ENCODE results near the gene SBF2. TPM values are rescaled to one million over a fixed set of nuclear protein-coding genes. Genes with fewer than 3 reads are reported as not detected.

The SBF2 gene
- total and polyA plus RNA-seq, 2 of the 13 experiments (the other 11 are each of a cell fraction or from before 2014, with no cell fraction given) = 24.0 to 45.8 TPM

GRCh38 chr11:10294290-10294953 is 403 bp upstream of the SBF2 start:
- ATAC-seq (peak; percentile 70), DNase-seq (ENCODE audit: low spot score) (no peak), FAIRE-seq (no peak)
- in situ Hi-C loops (cut with HindIII; ENCODE audit: extremely low pct_ligation_motif_present, low pct_unique_long_range_greater_than_20kb) (no loop called here), intact Hi-C loops (cut with micrococcal nuclease; ENCODE audit: unreplicated experiment) (loop anchor here (1.0 kb wide), 1 partner anchor 10 kb away; no protein-coding TSS in a partner anchor)
- Histone ChIP-seq H3K36me3 (replicated peaks in 1 of 2; ENCODE audit: control insufficient read depth in 1 of 2, insufficient read depth in 2 of 2, low read length in 2 of 2) (peaks cover 0 to 2% of the 10 kb centered on the region in 2 experiments; a peak in 1 of 5 replicates), H3K9ac (ENCODE audit: insufficient read depth, low read depth, low read length) (peak overlapping the region; percentile 79), H3K27me3 (ENCODE audit: control insufficient read depth in 1 of 2, insufficient read depth in 2 of 2, low read length in 2 of 2) (no peaks in the 10 kb centered on the region; a peak in 1 of 5 replicates), H4K20me1 (ENCODE audit: insufficient read depth, low read length) (no peaks in the 10 kb centered on the region), H3K27ac (ENCODE audit: extremely low read length, insufficient read depth, low read length) (peak overlapping the region; percentile 88), H3K79me2 (ENCODE audit: insufficient read depth, low read length) (peaks cover 43% of the 10 kb centered on the region), H3K9me3 (ENCODE audit: low read length) (no peaks in the 10 kb centered on the region), H2AFZ (ENCODE audit: low read length) (peak overlapping the region; percentile 54), H3K4me1 (ENCODE audit: insufficient read depth, low read length) (peaks cover 53% of the 10 kb centered on the region), H3K4me2 (ENCODE audit: low read depth, low read length) (peak overlapping the region; percentile 86), H3K4me3 (replicated peaks in 1 of 3; ENCODE audit: insufficient read depth in 1 of 3, low read depth in 2 of 3, low read length in 3 of 3) (peak overlapping the region; percentile 89 to 96 (median 90))
- ChIA-PET POLR2A (interaction anchor here (1.2 to 12.1 kb wide), 2 partner anchors 10 to 32 kb away, joined by 5 to 221 read pairs; partner anchors contain the start of gene ADM), CTCF (ENCODE audit: low intra/inter-chr PET ratio, low total read pairs) (no interaction called here)
- BruUV-seq (replicated peaks) = TSS peak; percentile 84
- 0% methylated on average over 8 of the region's 45 CpGs for WGBS (ENCODE audit: low lambda C conversion rate)
- TF ChIP-seq GMEB1 (CRISPR knock-in tag; IDR thresholded peaks at IDR 0.05; ENCODE audit: borderline replicate concordance) (no peak), SRY (CRISPR knock-in tag; IDR thresholded peaks at IDR 0.05) (no peak), ZNF451 (CRISPR knock-in tag; IDR thresholded peaks at IDR 0.05) (0 out of 2 replicates have a peak, but pooled peaks have one; percentile 42), POLR2G (IDR thresholded peaks at IDR 0.05; ENCODE audit: low read depth, low read length) (peak; percentile 74), FOXJ3 (CRISPR knock-in tag; IDR thresholded peaks at IDR 0.05; ENCODE audit: borderline replicate concordance) (no peak), THAP9 (CRISPR knock-in tag; IDR thresholded peaks at IDR 0.05; ENCODE audit: borderline replicate concordance) (0 out of 2 replicates have a peak, but pooled peaks have one; percentile 42), CEBPG (CRISPR knock-in tag; IDR thresholded peaks at IDR 0.05) (peak; percentile 77), MYC (CRISPR knock-in tag; IDR thresholded peaks at IDR 0.05; ENCODE audit: borderline replicate concordance) (no peak), ZNF232 (CRISPR knock-in tag; IDR thresholded peaks at IDR 0.05; ENCODE audit: borderline replicate concordance) (no peak), ZNF34 (CRISPR knock-in tag; IDR thresholded peaks at IDR 0.05; ENCODE audit: borderline replicate concordance) (0 out of 2 replicates have a peak, but pooled peaks have one; percentile 62), FOXK1 (CRISPR knock-in tag; IDR thresholded peaks at IDR 0.05; ENCODE audit: borderline replicate concordance, low read depth) (peak; percentile 72; the same call in 1 of the 2 replicates), CCDC6 (CRISPR knock-in tag; IDR thresholded peaks at IDR 0.05) (no peak), KMT2B (CRISPR knock-in tag; IDR thresholded peaks at IDR 0.05) (peak; percentile 12; the same call in 1 of the 2 replicates)
- TF ChIP-seq, protein P1, sequence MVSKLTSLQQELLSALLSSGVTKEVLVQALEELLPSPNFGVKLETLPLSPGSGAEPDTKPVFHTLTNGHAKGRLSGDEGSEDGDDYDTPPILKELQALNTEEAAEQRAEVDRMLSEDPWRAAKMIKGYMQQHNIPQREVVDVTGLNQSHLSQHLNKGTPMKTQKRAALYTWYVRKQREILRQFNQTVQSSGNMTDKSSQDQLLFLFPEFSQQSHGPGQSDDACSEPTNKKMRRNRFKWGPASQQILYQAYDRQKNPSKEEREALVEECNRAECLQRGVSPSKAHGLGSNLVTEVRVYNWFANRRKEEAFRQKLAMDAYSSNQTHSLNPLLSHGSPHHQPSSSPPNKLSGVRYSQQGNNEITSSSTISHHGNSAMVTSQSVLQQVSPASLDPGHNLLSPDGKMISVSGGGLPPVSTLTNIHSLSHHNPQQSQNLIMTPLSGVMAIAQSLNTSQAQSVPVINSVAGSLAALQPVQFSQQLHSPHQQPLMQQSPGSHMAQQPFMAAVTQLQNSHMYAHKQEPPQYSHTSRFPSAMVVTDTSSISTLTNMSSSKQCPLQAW (CRISPR knock-in tag; IDR thresholded peaks at IDR 0.05) = peak; percentile 39; the same call in 1 of the 2 replicates
- TF ChIP-seq, protein P2, sequence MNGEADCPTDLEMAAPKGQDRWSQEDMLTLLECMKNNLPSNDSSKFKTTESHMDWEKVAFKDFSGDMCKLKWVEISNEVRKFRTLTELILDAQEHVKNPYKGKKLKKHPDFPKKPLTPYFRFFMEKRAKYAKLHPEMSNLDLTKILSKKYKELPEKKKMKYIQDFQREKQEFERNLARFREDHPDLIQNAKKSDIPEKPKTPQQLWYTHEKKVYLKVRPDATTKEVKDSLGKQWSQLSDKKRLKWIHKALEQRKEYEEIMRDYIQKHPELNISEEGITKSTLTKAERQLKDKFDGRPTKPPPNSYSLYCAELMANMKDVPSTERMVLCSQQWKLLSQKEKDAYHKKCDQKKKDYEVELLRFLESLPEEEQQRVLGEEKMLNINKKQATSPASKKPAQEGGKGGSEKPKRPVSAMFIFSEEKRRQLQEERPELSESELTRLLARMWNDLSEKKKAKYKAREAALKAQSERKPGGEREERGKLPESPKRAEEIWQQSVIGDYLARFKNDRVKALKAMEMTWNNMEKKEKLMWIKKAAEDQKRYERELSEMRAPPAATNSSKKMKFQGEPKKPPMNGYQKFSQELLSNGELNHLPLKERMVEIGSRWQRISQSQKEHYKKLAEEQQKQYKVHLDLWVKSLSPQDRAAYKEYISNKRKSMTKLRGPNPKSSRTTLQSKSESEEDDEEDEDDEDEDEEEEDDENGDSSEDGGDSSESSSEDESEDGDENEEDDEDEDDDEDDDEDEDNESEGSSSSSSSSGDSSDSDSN (CRISPR knock-in tag; IDR thresholded peaks at IDR 0.05) = peak; percentile 69
